ENCODE measurements around the gene NTRK3. TPM values are rescaled to one million over a fixed set of nuclear protein-coding genes. Genes with fewer than 3 reads are reported as not detected.
"Not testable (repeated sequence)": the region's sequence is repeated elsewhere in the genome, so short reads cannot be mapped to it uniquely, and the experiment has no call there.

NTRK3 gene
- total RNA-seq, 1 donor from 2014 or later = 34.6 TPM

GRCh38 chr15:88083811-88084760 lies 172.5 kb downstream of the NTRK3 start:
- FAIRE-seq (no peak), DNase-seq (ENCODE audit: low spot score in 2 of 2) (no peak)

- no peak for DNase-seq (ENCODE audit: low spot score in 2 of 2)
- no peak for FAIRE-seq
These were observed 175.9 kb downstream of the NTRK3 start for GRCh38 chr15:88080616-88081015.

GRCh38 chr15:88077296-88078020 lies 179.1 kb downstream of the NTRK3 start:
- DNase-seq (ENCODE audit: low spot score in 2 of 2) = peak in 1 of 2 donors; percentile 26

GRCh38 chr15:88076328-88076727 lies 180.2 kb downstream of the NTRK3 start:
- no peak for FAIRE-seq

More at GRCh38 chr15:88077296-88078020, 179.1 kb downstream of the NTRK3 start:
- FAIRE-seq = no peak

GRCh38 chr15:88075102-88075501 lies 181.4 kb downstream of the NTRK3 start:
- DNase-seq (ENCODE audit: low spot score in 2 of 2) (no peak), FAIRE-seq (no peak)

More at GRCh38 chr15:88076328-88076727, 180.2 kb downstream of the NTRK3 start:
- no peak for DNase-seq (ENCODE audit: low spot score in 2 of 2)

- DNase-seq (ENCODE audit: low spot score in 2 of 2) = no peak
- no peak for FAIRE-seq
These were observed 182.2 kb downstream of the NTRK3 start for GRCh38 chr15:88074386-88074785.

GRCh38 chr15:88073391-88073691 lies 183.2 kb downstream of the NTRK3 start:
- FAIRE-seq (no peak), DNase-seq (ENCODE audit: low spot score in 2 of 2) (no peak)

- FAIRE-seq = no peak
- no peak for DNase-seq (ENCODE audit: low spot score in 2 of 2)
These were observed 183.7 kb downstream of the NTRK3 start for GRCh38 chr15:88072598-88073390.

- FAIRE-seq = not testable (repeated sequence)
These were observed 184.4 kb downstream of the NTRK3 start for GRCh38 chr15:88072133-88072532.

GRCh38 chr15:88071141-88071540 lies 185.4 kb downstream of the NTRK3 start:
- FAIRE-seq (no peak), DNase-seq (ENCODE audit: low spot score in 2 of 2) (no peak)

More at GRCh38 chr15:88072133-88072532, 184.4 kb downstream of the NTRK3 start:
- not testable (repeated sequence) for DNase-seq (ENCODE audit: low spot score in 2 of 2)

GRCh38 chr15:88069561-88069960 lies 187.0 kb downstream of the NTRK3 start:
- DNase-seq (ENCODE audit: low spot score in 2 of 2) (no peak), FAIRE-seq (no peak)

GRCh38 chr15:88067331-88067685 lies 189.2 kb downstream of the NTRK3 start:
- DNase-seq (ENCODE audit: low spot score in 2 of 2) (no peak), FAIRE-seq (no peak)

GRCh38 chr15:88066636-88067330 lies 189.8 kb downstream of the NTRK3 start:
- FAIRE-seq (no peak), DNase-seq (ENCODE audit: low spot score in 2 of 2) (no peak)

GRCh38 chr15:88061452-88061851 lies 195.1 kb downstream of the NTRK3 start:
- DNase-seq (ENCODE audit: low spot score in 2 of 2) = no peak
- FAIRE-seq = no peak

GRCh38 chr15:88060383-88060782 lies 196.2 kb downstream of the NTRK3 start:
- FAIRE-seq (no peak), DNase-seq (ENCODE audit: low spot score in 2 of 2) (no peak)

- no peak for FAIRE-seq
- no peak for DNase-seq (ENCODE audit: low spot score in 2 of 2)
These were observed 198.7 kb downstream of the NTRK3 start for GRCh38 chr15:88057836-88058235.

- no peak for FAIRE-seq
- DNase-seq (ENCODE audit: low spot score in 2 of 2) = no peak
These were observed 207.0 kb downstream of the NTRK3 start for GRCh38 chr15:88049506-88049905.

GRCh38 chr15:88048755-88049154 lies 207.8 kb downstream of the NTRK3 start:
- DNase-seq (ENCODE audit: low spot score in 2 of 2) (no peak), FAIRE-seq (no peak)

- DNase-seq (ENCODE audit: low spot score in 2 of 2) (no peak), FAIRE-seq (no peak)
These were observed 208.3 kb downstream of the NTRK3 start for GRCh38 chr15:88048237-88048636.

GRCh38 chr15:88046576-88047129 lies 209.9 kb downstream of the NTRK3 start:
- FAIRE-seq (no peak), DNase-seq (ENCODE audit: low spot score in 2 of 2) (no peak)
